Measurements from ENCODE around the gene PCBP3.

Gene PCBP3

DNA sequence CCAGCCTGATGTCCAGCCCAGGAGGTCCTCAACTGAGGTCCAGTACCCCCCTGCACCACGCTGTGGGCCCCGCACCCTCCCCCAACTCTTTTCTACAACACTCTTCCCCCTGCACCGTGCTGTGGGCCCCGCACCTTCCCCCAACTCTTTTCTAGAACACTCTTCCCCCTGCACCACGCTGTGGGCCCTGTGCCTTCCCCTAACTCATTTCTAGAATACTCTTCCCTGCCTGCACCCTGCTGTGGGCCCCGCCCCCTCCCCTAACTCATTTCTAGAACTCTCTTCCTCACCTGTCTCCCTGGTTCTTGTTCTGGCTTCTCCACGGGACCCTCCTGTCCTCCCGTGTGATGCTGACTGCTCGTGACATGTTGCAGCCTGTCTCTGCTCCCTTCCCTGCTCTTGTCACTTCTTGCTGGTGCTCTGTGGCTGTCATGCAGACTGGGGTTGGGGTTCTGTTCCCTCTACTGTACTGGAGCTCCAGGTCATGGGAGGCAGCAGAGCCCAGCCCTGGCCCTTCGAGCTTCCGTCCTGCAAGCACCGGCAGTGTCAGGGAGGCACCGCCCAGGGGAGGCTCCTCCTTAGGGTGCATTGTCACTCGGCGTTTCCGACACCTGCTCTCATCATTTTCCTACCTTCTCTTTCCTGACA, 177.9 kb downstream of the PCBP3 start:
- no peak for DNase-seq (ENCODE audit: extremely low read depth, low read depth)
- H3K4me3 ChIP-seq (replicated peaks; ENCODE audit: low read depth, low read length): no peak overlapping the region
- TF ChIP-seq, protein P1, sequence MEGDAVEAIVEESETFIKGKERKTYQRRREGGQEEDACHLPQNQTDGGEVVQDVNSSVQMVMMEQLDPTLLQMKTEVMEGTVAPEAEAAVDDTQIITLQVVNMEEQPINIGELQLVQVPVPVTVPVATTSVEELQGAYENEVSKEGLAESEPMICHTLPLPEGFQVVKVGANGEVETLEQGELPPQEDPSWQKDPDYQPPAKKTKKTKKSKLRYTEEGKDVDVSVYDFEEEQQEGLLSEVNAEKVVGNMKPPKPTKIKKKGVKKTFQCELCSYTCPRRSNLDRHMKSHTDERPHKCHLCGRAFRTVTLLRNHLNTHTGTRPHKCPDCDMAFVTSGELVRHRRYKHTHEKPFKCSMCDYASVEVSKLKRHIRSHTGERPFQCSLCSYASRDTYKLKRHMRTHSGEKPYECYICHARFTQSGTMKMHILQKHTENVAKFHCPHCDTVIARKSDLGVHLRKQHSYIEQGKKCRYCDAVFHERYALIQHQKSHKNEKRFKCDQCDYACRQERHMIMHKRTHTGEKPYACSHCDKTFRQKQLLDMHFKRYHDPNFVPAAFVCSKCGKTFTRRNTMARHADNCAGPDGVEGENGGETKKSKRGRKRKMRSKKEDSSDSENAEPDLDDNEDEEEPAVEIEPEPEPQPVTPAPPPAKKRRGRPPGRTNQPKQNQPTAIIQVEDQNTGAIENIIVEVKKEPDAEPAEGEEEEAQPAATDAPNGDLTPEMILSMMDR (IDR thresholded peaks at IDR 0.05; ENCODE audit: low read depth, low read length, missing control alignments): no peak

DNA sequence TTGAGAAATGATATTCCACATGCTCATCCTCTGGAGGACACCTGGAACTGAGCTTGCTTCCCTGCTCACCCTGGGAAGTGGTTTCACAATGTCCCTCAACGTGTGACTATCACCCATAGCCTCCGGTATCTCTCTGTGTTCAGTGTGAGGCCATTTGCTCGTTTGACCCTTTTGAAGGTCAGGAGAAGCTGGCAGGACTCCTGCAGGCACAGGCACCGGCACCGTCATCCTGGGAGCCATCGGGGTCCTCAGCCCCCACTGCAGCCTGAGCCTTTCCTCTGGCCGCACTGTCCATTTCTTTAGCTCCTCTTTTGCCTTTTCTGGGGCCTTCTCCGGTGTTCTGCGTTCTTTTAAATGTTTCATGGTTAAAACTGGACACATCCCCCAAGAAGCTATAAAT, 178.5 kb downstream of the PCBP3 start:
- no peak overlapping the region for H3K4me3 ChIP-seq (replicated peaks; ENCODE audit: low read depth, low read length)
- TF ChIP-seq, protein P1 (IDR thresholded peaks at IDR 0.05; ENCODE audit: low read depth, low read length, missing control alignments): no peak
- no peak for DNase-seq (ENCODE audit: extremely low read depth, low read depth)

DNA sequence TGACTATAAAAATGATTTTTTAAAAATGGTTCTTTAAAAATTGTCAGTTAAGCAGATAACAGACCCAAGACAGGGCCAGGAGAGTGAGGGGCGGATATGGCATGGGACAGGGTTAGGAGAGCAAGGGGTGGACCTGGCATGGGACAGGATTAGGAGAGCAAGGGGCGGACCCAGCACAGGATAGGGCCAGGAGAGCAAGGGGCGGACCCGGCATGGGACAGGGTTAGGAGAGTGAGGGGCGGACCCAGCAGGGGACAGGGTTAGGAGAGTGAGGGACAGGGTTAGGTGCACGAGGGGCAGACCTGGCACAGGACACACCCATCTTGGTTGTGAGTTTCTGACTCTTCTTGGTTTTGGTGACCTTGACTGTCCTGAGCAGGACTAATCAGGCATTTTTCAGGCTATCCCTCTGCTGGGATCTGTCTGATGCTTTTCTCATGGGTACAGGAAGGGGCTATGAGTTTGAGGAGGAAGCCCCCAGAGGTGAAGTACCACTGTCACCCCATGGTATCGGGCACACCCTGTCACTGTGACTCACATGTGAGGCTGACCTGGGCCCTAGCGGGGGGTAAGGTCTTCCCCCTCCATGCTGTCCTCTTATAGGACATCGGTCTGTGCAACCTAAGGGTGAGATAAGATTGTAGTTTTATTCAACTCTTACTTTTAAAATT, 179.0 kb downstream of the PCBP3 start:
- DNase-seq (ENCODE audit: extremely low read depth, low read depth): no peak
- H3K4me3 ChIP-seq (replicated peaks; ENCODE audit: low read depth, low read length): no peak overlapping the region
- TF ChIP-seq, protein P1 (IDR thresholded peaks at IDR 0.05; ENCODE audit: low read depth, low read length, missing control alignments): no peak

DNA sequence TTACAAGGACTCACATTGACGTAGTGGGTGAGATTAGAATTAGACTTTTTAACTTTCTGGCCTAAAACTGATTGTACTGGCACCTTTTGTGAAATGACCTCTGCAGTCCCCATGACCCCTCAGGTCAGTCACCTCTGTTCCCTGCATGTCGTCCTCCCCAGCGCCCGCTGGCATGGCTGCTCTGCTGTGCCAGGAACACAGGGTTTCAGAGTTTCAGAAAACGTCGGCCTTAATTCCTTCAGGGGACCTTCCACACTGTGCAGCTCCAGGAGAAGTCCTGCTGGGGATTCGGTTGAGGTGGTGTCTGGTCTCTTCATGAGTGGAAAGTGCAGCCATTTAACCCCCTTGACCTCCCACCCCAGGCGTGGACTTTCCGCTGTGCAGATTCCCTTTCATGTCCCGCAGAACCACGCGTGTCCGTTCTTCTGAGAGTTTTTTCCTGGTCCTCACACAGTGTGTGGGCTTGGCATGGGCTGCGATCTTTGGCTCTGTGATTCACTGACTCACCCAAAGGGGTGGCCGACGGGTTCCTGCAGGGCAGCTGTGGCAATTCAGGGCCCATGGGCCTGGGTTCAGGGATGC, 179.7 kb downstream of the PCBP3 start:
- TF ChIP-seq, protein P1 (IDR thresholded peaks at IDR 0.05; ENCODE audit: low read depth, low read length, missing control alignments): no peak
- DNase-seq (ENCODE audit: extremely low read depth, low read depth): no peak
- no peak overlapping the region for H3K4me3 ChIP-seq (replicated peaks; ENCODE audit: low read depth, low read length)

DNA sequence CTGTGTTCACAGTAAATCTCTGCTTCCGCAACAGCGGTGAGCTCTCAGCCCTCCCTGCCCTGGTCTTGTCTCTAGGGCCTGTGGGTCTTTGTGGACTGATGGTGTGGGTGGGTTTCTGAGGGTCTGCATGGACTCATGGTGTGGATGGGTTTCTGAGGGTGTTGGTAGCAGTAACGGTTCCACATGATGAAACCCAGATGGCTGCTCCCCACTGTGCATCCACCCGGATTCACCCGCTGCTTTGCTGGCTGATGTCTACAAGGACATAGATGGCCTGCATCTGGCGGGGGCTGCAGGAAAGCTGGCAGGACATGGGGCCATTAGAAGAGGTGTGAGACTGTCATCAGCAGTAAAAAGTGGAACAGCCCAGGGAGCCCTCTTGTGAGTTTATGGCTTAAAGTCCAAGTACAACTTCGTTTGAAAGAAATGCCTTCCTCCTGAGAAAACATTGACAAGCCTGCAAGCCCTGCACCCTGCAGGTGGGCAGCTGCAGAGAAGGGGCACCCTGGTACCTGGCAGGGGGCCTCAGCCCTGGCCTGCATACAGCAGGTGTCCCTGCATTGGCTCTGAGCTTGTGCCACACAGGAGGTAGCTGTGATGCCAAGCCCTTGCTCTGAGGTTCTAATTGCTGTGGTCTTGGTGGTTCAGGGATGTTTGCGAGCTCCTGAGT, 181.2 kb downstream of the PCBP3 start:
- TF ChIP-seq, protein P1 (IDR thresholded peaks at IDR 0.05; ENCODE audit: low read depth, low read length, missing control alignments): no peak
- no peak for DNase-seq (ENCODE audit: extremely low read depth, low read depth)

DNA sequence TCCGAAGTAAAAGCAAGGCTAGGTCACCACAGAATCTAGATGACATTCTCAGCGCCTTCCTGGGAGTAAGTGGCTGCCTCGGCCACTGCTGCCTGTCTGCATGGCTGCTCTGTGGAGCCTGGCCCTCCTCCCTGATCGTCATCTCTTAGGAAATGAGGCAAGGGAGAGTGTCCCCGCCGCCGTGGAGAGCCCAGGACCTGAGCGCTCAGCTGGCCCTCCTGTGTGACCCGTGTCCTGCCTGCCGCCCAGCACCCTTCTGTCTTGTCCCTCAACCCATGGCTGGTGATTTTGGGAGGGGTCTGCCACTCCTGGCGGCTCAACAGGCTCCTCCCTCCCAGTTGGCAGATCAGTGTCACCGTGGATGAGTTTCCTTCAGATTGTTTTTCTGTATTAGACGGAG, 181.7 kb downstream of the PCBP3 start:
- TF ChIP-seq, protein P1 (IDR thresholded peaks at IDR 0.05; ENCODE audit: low read depth, low read length, missing control alignments): no peak
- H3K4me3 ChIP-seq (replicated peaks; ENCODE audit: low read depth, low read length): no peak overlapping the region
- DNase-seq (ENCODE audit: extremely low read depth, low read depth): no peak

More for the DNA sequence above, 181.2 kb downstream of the PCBP3 start:
- no peak overlapping the region for H3K4me3 ChIP-seq (replicated peaks; ENCODE audit: low read depth, low read length)

Measured in HFF-Myc (cell line).